Measurements from ENCODE around the gene NCOA6. TPM values are rescaled to one million over a fixed set of nuclear protein-coding genes. Genes with fewer than 3 reads are reported as not detected.

NCOA6 gene
- polyA plus RNA-seq, 4 donors: 41.5 to 54.6 (median 50.6) TPM

DNA sequence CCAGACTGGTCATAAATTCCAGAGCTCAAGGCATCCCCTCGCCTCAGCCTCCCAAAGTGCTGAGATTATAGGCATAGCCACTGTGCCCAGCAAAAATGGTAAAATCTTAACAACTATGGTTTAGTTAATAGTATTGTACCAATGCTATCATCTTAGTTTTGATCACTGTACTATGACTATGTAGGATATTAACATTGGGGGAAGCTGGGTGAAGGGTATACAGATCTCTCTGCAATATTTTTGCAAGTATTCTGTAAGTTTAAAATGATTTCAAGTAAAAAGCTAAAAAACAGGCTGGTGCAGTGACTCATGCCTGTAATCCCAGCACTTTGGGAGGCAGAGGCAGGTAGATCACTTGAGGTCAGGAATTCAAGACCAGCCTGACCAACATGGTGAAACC lies 156.4 kb downstream of the NCOA6 start:
- no peak for DNase-seq (ENCODE audit: low read depth in 4 of 4, low spot score in 3 of 4)

Other genes with a start within 250 kb of the NCOA6 start
- 10 to 100 TPM; 34.4 to 45.3 (median 42.0) TPM for gene PIGU, start 148.6 kb downstream of the NCOA6 start, polyA plus RNA-seq (ENCODE audit: insufficient read length in 4 of 4)
- 10 to 100 TPM in 3 of 4 donors, 1 to 10 TPM in 1; 9.1 to 16.2 (median 11.7) TPM for gene TP53INP2, start 121.3 kb downstream of the NCOA6 start, polyA plus RNA-seq (ENCODE audit: insufficient read length in 4 of 4)
- 10 to 100 TPM; 18.2 to 36.5 (median 21.8) TPM for gene GGT7, start 47.2 kb upstream of the NCOA6 start, polyA plus RNA-seq (ENCODE audit: insufficient read length in 4 of 4)
- 10 to 100 TPM; 27.8 to 49.3 (median 36.2) TPM for gene ACSS2, start 51.0 kb upstream of the NCOA6 start, polyA plus RNA-seq (ENCODE audit: insufficient read length in 4 of 4)
- 10 to 100 TPM; 33.1 to 56.5 (median 52.9) TPM for gene GSS, start 130.2 kb upstream of the NCOA6 start, polyA plus RNA-seq (ENCODE audit: insufficient read length in 4 of 4)
- 1 to 10 TPM in 2 of 4 donors, under 1 TPM in 2; 0.79 to 1.9 (median 1.3) TPM for gene MYH7B, start 130.2 kb upstream of the NCOA6 start, polyA plus RNA-seq (ENCODE audit: insufficient read length in 4 of 4)

All from left renal pelvis (tissue), 4 donors.